ENCODE results near the gene TRIM71. TPM values are rescaled to one million over a fixed set of nuclear protein-coding genes. Genes with fewer than 3 reads are reported as not detected.

The TRIM71 gene
- total RNA-seq, 4 donors from 2014 or later: not detected

- TF ChIP-seq POLR2AphosphoS5 (IDR thresholded peaks at IDR 0.05): no peak
- TF ChIP-seq CTCF (IDR thresholded peaks at IDR 0.05): no peak
- no peak for DNase-seq
- WGBS, 2 donors (ENCODE audit: low coverage in 1 of 2): 29 to 49% methylated on average over 2 to 5 of the region's 5 CpGs
- intact Hi-C loops (cut with DNase I; ENCODE audit: low total_unique reads) (no loop called here), in situ Hi-C loops (cut with MboI; ENCODE audit: low pct_ligation_motif_present in 1 of 4, low pct_unique_long_range_greater_than_20kb in 1 of 4, low sequenced_read_pairs in 3 of 4) (no loop called here)
- H3K4me3 ChIP-seq: no peak overlapping the region
- H3K27ac ChIP-seq: no peak overlapping the region
- no peaks in the 10 kb centered on the region for H3K36me3 ChIP-seq
- H3K9me3 ChIP-seq: no peaks in the 10 kb centered on the region
- H3K4me1 ChIP-seq: no peaks in the 10 kb centered on the region
- no peaks in the 10 kb centered on the region for H3K27me3 ChIP-seq
These were observed 24.2 kb downstream of the TRIM71 start for GRCh38 chr3:32841867-32842470.

- H3K27me3 ChIP-seq: no peaks in the 10 kb centered on the region
- no peaks in the 10 kb centered on the region for H3K9me3 ChIP-seq
- no peak for TF ChIP-seq EP300 (IDR thresholded peaks at IDR 0.05; ENCODE audit: low read depth)
- TF ChIP-seq POLR2A (IDR thresholded peaks at IDR 0.05): no peak
- TF ChIP-seq CTCF (IDR thresholded peaks at IDR 0.05): no peak
- TF ChIP-seq POLR2AphosphoS5 (IDR thresholded peaks at IDR 0.05): no peak
- intact Hi-C loops (cut with DNase I; ENCODE audit: low total_unique reads): no loop called here
- in situ Hi-C loops (cut with MboI; ENCODE audit: low pct_ligation_motif_present in 1 of 4, low pct_unique_long_range_greater_than_20kb in 1 of 4, low sequenced_read_pairs in 3 of 4): no loop called here
- no peaks in the 10 kb centered on the region for H3K4me1 ChIP-seq
- WGBS, 2 donors (ENCODE audit: low coverage in 1 of 2): 24% methylated on average over 3 of the region's 3 CpGs; no CpG with 5 or more reads in 1 of the 2 donors
- DNase-seq: peak; percentile 13
- H3K27ac ChIP-seq: no peak overlapping the region
- H3K4me3 ChIP-seq: no peak overlapping the region
- no peaks in the 10 kb centered on the region for H3K36me3 ChIP-seq
These were observed 24.7 kb downstream of the TRIM71 start for GRCh38 chr3:32842531-32842931.

- Histone ChIP-seq H3K27ac (no peak overlapping the region), H3K27me3 (no peaks in the 10 kb centered on the region), H3K4me1 (no peaks in the 10 kb centered on the region), H3K36me3 (no peaks in the 10 kb centered on the region), H3K9me3 (no peaks in the 10 kb centered on the region), H3K4me3 (no peak overlapping the region)
- DNase-seq: no peak
- intact Hi-C loops (cut with DNase I; ENCODE audit: low total_unique reads): no loop called here
- in situ Hi-C loops (cut with MboI; ENCODE audit: low pct_ligation_motif_present in 1 of 4, low pct_unique_long_range_greater_than_20kb in 1 of 4, low sequenced_read_pairs in 3 of 4): no loop called here
- 63% methylated on average over 2 of the region's 2 CpGs; no CpG with 5 or more reads in 1 of the 2 donors for WGBS, 2 donors (ENCODE audit: low coverage in 1 of 2)
- no peak for TF ChIP-seq CTCF (IDR thresholded peaks at IDR 0.05)
- TF ChIP-seq POLR2A (IDR thresholded peaks at IDR 0.05): no peak
These were observed 25.2 kb downstream of the TRIM71 start for GRCh38 chr3:32842987-32843386.

GRCh38 chr3:32843510-32844321, 25.9 kb downstream of the TRIM71 start:
- intact Hi-C loops (cut with DNase I; ENCODE audit: low total_unique reads): no loop called here

More at GRCh38 chr3:32843510-32844321, 25.9 kb downstream of the TRIM71 start:
- Histone ChIP-seq H3K9me3 (no peaks in the 10 kb centered on the region), H3K27me3 (no peaks in the 10 kb centered on the region), H3K4me1 (no peaks in the 10 kb centered on the region), H3K4me3 (no peak overlapping the region), H3K27ac (no peak overlapping the region), H3K36me3 (no peaks in the 10 kb centered on the region)
- no peak for TF ChIP-seq POLR2AphosphoS5 (IDR thresholded peaks at IDR 0.05)
- TF ChIP-seq EP300 (IDR thresholded peaks at IDR 0.05; ENCODE audit: low read depth): no peak
- TF ChIP-seq POLR2A (IDR thresholded peaks at IDR 0.05): no peak
- no peak for TF ChIP-seq CTCF (IDR thresholded peaks at IDR 0.05)
- DNase-seq: no peak
- WGBS, 2 donors (ENCODE audit: low coverage in 1 of 2): 79 to 90% methylated on average over 8 to 17 of the region's 17 CpGs
- in situ Hi-C loops (cut with MboI; ENCODE audit: low pct_ligation_motif_present in 1 of 4, low pct_unique_long_range_greater_than_20kb in 1 of 4, low sequenced_read_pairs in 3 of 4): no loop called here

All from transverse colon (tissue), 4 donors.